ENCODE results near the gene BRINP1.

Gene BRINP1

DNA sequence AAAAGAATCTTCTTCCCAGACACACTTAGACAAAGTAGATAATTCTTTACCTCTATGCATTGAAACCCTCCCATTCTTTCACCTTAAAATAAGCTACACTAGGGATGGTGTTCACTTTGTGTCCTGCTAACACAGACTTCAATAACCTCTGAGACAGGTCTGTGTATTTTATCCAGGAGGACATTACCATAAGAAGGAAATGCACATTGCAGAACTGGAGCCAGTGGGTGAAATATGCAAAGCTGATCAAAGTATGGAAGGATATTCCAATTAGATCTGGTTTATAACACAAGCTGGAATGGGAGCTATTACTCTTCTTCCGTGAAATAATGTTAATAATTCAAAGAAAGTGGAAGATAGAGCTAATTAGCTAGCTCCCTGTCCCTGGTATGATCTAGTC, 204.1 kb downstream of the BRINP1 start:
- TF ChIP-seq CTCF (IDR thresholded peaks at IDR 0.05): no peak

DNA sequence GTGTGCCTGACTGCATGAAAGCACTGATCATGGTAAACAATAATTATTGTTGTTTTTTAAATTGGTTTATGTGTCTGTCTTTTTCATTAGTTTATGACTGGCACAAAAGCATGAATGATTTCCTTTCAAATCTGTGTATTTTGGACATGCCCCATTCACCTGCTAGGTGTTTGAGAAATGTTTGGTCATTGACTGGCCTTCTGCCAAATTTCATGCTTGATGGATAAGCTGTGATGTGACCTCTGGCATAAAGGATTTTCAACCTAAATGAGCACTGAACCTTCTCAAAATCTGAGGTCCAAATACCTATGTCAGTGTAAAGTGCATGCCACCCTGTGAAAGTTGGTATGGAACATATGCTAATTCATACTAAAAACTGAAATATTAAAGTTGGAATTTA, 204.5 kb downstream of the BRINP1 start:
- TF ChIP-seq CTCF (IDR thresholded peaks at IDR 0.05): no peak

DNA sequence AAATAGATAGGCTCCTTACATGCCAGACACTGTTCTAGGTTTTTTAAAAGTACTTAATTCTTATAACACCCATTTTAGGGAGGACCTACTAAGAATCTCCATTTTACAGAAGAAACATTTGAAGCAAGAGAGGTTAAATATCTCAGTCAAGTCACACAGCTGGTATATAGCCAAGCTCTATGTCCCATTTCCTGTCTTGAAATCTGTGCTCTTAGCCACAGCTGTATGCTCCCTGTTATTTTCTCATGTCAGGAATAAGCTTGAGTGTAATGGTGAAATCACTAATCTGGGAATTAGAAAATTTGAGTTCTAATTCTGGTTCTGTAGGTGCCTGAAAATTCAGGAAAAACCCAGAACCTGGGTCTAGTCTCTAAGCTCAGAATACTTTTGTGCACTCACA, 208.7 kb downstream of the BRINP1 start:
- no peak for TF ChIP-seq CTCF (IDR thresholded peaks at IDR 0.05)

DNA sequence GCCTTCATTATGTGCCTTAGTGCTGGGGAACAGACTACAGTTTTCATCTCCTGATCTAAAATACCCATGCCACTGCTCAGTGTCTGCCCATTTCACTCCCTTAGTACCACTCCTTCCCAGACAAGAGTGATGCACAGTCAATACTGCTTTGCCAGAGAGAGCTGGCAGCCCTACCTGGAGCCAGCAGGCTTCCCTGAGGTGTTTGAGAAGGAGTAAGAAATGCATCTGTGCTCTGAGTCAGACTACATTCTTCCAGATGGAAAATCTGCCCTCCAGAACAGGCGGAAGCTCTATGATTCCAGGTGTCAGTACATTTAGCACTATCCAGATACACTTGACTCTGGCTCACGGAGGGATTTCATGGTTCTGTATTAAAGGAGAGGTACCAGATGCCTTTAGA, 209.8 kb downstream of the BRINP1 start:
- TF ChIP-seq CTCF (IDR thresholded peaks at IDR 0.05): no peak

DNA sequence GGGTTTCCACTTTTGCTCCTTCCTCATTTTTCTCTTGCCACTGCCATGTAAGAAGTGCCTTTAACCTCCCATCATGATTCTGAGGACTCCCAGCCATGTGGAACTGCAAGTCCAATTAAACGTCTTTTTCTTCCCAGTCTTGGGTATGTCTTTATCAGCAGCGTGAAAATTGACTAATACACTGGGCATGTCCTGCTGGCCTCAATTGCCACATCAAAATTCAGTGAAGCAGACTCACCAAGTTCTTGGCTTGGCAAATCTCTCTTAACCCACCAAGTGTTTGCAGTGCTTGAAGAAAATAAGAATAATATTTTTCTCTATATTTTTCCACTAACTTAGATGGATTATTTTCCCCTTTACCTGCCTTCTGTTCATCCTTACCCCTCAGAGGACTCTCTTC, 212.0 kb downstream of the BRINP1 start:
- TF ChIP-seq CTCF (IDR thresholded peaks at IDR 0.05): no peak

DNA sequence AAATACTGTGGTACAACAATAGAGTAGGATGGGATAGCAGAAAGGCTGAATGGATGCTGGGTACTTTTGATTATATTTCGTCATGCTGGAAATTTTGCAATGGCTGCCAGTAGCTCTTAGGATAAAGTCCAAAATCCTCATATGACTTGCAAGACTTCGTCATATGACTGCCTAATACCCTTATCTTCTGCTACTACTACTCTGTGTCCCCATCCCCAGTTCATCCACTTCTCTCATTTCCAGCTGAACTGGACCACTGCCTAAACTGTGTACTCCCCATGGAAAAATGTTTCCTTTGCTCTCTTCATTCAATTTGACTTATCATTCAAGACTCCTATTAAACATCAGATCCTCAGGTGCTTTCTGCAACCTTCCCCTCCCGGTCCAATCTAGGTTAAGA, 212.9 kb downstream of the BRINP1 start:
- no peak for TF ChIP-seq CTCF (IDR thresholded peaks at IDR 0.05)

DNA sequence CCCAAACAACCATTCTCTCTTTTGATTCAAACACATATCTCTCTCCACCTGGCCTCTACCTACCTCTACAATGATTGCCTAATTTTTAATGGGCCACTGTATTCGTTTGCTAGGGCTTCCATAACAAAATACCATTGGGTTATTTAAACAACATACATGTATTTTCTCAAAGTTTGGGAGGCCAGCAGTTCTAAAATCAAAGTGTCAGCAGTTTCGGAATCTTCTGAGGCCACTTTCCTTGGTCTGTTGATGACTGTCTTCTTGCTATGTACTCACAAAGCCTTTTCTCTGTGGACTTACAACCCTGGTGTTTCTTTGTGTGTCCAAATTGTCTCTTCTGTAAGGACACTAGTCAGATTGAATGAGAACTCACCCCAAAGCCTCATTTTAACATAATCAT, 214.7 kb downstream of the BRINP1 start:
- TF ChIP-seq CTCF (IDR thresholded peaks at IDR 0.05): no peak

DNA sequence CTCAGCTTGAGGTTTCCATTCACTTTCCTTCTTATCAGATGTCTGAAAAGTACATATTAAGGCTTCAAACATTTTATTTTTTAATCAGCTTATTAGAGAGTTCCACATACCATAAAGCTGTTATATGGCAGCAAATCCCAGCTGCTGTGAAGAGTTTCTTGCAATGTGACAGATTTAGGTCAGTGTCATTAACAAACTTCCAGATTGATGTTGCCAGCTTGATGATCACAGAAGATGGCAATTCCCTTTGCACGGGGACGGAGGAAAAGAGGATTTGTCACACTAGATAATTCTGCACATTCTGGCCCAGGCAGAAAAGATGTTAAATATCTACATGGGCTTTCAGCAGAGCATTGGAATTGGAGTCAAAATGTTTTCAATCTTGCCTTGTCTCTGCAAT, 215.8 kb downstream of the BRINP1 start:
- TF ChIP-seq CTCF (IDR thresholded peaks at IDR 0.05): no peak

All from LNCAP (cell line).